ENCODE data around the gene DNM2. TPM values are rescaled to one million over a fixed set of nuclear protein-coding genes. Genes with fewer than 3 reads are reported as not detected.

The DNM2 gene
- total and polyA plus RNA-seq, 2 of the 13 experiments (the other 11 are each of a cell fraction or from before 2014, with no cell fraction given): 41.7 to 59.8 TPM

DNA sequence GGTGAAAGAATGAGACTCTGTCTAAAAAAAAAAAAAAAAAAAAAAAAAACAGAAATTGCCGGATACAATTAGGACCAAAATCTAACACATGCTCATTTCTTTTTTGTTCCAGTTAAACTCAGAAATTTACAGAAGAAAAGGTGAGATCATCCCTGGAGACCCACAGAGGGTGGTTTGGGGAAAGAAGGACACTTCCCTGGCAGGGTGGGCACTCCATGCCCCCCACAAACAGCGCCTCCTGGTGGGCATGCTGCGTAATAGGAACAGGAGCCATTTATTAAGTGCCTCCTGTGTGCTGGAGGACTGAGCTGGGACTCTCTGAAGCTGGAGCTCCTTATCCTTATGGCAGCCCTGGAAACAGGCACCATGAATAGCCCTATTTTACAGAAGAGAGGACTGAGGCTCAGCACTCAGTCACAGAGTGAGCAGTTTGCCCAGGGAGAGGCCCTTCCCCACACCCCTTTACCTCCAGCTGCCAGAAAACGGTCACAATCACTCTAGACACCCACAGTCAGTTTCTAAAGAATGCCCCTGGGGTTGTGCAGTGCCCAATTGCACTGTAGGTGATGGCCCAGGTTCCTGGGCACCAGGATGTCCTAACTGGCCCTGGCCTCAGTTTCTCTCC lies 140.4 kb downstream of the DNM2 start (continued):
- TF ChIP-seq, protein P1, sequence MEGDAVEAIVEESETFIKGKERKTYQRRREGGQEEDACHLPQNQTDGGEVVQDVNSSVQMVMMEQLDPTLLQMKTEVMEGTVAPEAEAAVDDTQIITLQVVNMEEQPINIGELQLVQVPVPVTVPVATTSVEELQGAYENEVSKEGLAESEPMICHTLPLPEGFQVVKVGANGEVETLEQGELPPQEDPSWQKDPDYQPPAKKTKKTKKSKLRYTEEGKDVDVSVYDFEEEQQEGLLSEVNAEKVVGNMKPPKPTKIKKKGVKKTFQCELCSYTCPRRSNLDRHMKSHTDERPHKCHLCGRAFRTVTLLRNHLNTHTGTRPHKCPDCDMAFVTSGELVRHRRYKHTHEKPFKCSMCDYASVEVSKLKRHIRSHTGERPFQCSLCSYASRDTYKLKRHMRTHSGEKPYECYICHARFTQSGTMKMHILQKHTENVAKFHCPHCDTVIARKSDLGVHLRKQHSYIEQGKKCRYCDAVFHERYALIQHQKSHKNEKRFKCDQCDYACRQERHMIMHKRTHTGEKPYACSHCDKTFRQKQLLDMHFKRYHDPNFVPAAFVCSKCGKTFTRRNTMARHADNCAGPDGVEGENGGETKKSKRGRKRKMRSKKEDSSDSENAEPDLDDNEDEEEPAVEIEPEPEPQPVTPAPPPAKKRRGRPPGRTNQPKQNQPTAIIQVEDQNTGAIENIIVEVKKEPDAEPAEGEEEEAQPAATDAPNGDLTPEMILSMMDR (CRISPR knock-in tag; IDR thresholded peaks at IDR 0.05): peak; percentile 75
- TF ChIP-seq ZKSCAN5 (CRISPR knock-in tag; IDR thresholded peaks at IDR 0.05) (no peak), ZNF335 (CRISPR knock-in tag; IDR thresholded peaks at IDR 0.05) (peak; percentile 59; the same call in 1 of the 2 replicates), ZNF709 (CRISPR knock-in tag; IDR thresholded peaks at IDR 0.05) (no peak), ZNF713 (CRISPR knock-in tag; IDR thresholded peaks at IDR 0.05) (no peak), ZNF558 (CRISPR knock-in tag; IDR thresholded peaks at IDR 0.05; ENCODE audit: borderline replicate concordance) (no peak), FOXM1 (CRISPR knock-in tag; IDR thresholded peaks at IDR 0.05) (no peak), PAF1 (CRISPR knock-in tag; IDR thresholded peaks at IDR 0.05) (no peak), ZNF672 (CRISPR knock-in tag; IDR thresholded peaks at IDR 0.05) (no peak)
- TF ChIP-seq, protein P2, sequence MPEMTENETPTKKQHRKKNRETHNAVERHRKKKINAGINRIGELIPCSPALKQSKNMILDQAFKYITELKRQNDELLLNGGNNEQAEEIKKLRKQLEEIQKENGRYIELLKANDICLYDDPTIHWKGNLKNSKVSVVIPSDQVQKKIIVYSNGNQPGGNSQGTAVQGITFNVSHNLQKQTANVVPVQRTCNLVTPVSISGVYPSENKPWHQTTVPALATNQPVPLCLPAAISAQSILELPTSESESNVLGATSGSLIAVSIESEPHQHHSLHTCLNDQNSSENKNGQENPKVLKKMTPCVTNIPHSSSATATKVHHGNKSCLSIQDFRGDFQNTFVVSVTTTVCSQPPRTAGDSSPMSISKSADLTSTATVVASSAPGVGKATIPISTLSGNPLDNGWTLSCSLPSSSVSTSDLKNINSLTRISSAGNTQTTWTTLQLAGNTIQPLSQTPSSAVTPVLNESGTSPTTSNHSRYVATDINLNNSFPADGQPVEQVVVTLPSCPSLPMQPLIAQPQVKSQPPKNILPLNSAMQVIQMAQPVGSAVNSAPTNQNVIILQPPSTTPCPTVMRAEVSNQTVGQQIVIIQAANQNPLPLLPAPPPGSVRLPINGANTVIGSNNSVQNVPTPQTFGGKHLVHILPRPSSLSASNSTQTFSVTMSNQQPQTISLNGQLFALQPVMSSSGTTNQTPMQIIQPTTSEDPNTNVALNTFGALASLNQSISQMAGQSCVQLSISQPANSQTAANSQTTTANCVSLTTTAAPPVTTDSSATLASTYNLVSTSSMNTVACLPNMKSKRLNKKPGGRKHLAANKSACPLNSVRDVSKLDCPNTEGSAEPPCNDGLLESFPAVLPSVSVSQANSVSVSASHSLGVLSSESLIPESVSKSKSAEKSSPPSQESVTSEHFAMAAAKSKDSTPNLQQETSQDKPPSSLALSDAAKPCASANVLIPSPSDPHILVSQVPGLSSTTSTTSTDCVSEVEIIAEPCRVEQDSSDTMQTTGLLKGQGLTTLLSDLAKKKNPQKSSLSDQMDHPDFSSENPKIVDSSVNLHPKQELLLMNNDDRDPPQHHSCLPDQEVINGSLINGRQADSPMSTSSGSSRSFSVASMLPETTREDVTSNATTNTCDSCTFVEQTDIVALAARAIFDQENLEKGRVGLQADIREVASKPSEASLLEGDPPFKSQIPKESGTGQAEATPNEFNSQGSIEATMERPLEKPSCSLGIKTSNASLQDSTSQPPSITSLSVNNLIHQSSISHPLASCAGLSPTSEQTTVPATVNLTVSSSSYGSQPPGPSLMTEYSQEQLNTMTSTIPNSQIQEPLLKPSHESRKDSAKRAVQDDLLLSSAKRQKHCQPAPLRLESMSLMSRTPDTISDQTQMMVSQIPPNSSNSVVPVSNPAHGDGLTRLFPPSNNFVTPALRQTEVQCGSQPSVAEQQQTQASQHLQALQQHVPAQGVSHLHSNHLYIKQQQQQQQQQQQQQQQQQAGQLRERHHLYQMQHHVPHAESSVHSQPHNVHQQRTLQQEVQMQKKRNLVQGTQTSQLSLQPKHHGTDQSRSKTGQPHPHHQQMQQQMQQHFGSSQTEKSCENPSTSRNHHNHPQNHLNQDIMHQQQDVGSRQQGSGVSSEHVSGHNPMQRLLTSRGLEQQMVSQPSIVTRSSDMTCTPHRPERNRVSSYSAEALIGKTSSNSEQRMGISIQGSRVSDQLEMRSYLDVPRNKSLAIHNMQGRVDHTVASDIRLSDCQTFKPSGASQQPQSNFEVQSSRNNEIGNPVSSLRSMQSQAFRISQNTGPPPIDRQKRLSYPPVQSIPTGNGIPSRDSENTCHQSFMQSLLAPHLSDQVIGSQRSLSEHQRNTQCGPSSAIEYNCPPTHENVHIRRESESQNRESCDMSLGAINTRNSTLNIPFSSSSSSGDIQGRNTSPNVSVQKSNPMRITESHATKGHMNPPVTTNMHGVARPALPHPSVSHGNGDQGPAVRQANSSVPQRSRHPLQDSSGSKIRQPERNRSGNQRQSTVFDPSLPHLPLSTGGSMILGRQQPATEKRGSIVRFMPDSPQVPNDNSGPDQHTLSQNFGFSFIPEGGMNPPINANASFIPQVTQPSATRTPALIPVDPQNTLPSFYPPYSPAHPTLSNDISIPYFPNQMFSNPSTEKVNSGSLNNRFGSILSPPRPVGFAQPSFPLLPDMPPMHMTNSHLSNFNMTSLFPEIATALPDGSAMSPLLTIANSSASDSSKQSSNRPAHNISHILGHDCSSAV (CRISPR knock-in tag; IDR thresholded peaks at IDR 0.05; ENCODE audit: borderline replicate concordance): no peak
- TF ChIP-seq, protein P3, sequence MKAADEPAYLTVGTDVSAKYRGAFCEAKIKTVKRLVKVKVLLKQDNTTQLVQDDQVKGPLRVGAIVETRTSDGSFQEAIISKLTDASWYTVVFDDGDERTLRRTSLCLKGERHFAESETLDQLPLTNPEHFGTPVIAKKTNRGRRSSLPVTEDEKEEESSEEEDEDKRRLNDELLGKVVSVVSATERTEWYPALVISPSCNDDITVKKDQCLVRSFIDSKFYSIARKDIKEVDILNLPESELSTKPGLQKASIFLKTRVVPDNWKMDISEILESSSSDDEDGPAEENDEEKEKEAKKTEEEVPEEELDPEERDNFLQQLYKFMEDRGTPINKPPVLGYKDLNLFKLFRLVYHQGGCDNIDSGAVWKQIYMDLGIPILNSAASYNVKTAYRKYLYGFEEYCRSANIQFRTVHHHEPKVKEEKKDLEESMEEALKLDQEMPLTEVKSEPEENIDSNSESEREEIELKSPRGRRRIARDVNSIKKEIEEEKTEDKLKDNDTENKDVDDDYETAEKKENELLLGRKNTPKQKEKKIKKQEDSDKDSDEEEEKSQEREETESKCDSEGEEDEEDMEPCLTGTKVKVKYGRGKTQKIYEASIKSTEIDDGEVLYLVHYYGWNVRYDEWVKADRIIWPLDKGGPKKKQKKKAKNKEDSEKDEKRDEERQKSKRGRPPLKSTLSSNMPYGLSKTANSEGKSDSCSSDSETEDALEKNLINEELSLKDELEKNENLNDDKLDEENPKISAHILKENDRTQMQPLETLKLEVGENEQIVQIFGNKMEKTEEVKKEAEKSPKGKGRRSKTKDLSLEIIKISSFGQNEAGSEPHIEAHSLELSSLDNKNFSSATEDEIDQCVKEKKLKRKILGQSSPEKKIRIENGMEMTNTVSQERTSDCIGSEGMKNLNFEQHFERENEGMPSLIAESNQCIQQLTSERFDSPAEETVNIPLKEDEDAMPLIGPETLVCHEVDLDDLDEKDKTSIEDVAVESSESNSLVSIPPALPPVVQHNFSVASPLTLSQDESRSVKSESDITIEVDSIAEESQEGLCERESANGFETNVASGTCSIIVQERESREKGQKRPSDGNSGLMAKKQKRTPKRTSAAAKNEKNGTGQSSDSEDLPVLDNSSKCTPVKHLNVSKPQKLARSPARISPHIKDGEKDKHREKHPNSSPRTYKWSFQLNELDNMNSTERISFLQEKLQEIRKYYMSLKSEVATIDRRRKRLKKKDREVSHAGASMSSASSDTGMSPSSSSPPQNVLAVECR (CRISPR knock-in tag; IDR thresholded peaks at IDR 0.05; ENCODE audit: borderline replicate concordance): no peak

Data from HepG2 (cell line).